Testis (tissue), 2 donors: ENCODE measurements around the gene ADSL.

Experiments
- CTCF ChIP-seq, 3 experiments: fragments of 450-650 bp in 2 of 3; fragments of 200-600 bp in 1 of 3; sonication (generic) in 1 of 3; IDR thresholded peaks; one replicate each; pipeline ENCODE4 v1.5.1; 2016 to 2019; ENCODE audit warnings: antibody characterized with exemption in 3 of 3, mild to moderate bottlenecking in 2 of 3, moderate library complexity in 1 of 3
- POLR2A ChIP-seq: fragments of 450-650 bp; IDR thresholded peaks from one replicate; pipeline ENCODE4 v1.6.1; 2017; ENCODE audit warnings: antibody characterized with exemption, mild to moderate bottlenecking, moderate library complexity

- no peak for TF ChIP-seq CTCF (IDR thresholded peaks at IDR 0.05)
- no peak for TF ChIP-seq POLR2A
Observed at GRCh38 chr22:40328546-40329456, 17.5 kb upstream of the ADSL start.
